Spinal cord (tissue), 10 donors: ENCODE data around the gene SOS2. TPM values are rescaled to one million over a fixed set of nuclear protein-coding genes. Genes with fewer than 3 reads are reported as not detected.

ENCODE experiments used
- DNase-seq, 6 donors: peaks; one replicate each; pipeline versions ENCODE4 v3.0.0 to v3.0.0-alpha.2; 2013 to 2015; ENCODE audit warnings: low spot score in 6 of 6, low read depth in 4 of 6
- H3K27ac ChIP-seq: one replicate; pipeline ENCODE4 v1.5.1; 2013; ENCODE audit warnings: low read depth, low read length, control low read depth
- H3K27me3 ChIP-seq: one replicate; pipeline ENCODE4 v1.6.1; 2013; ENCODE audit warnings: low read length; ENCODE audit not compliant: control insufficient read depth, insufficient read depth
- H3K36me3 ChIP-seq: one replicate; pipeline ENCODE4 v1.6.1; 2013; ENCODE audit warnings: low read length; ENCODE audit not compliant: control insufficient read depth, insufficient read depth
- H3K4me1 ChIP-seq: one replicate; pipeline ENCODE4 v1.6.1; 2013; ENCODE audit warnings: low read length; ENCODE audit not compliant: control insufficient read depth, insufficient read depth
- H3K4me3 ChIP-seq: one replicate; pipeline ENCODE4 v1.5.1; 2013; ENCODE audit warnings: low read depth, low read length, control low read depth
- H3K9me3 ChIP-seq: one replicate; pipeline ENCODE4 v1.6.1; 2013; ENCODE audit warnings: low read length; ENCODE audit not compliant: control insufficient read depth, insufficient read depth
- WGBS: methylation state at CpG from one replicate; pipeline ENCODE4 v1.1.5; 2013; ENCODE audit warnings: missing lambda C conversion rate; ENCODE audit not compliant: insufficient coverage; 5-methylcytosine and 5-hydroxymethylcytosine counted together
- polyA plus RNA-seq, 2 donors: library from polyadenylated mRNA; unstranded; fragments of 120-200 nt; gene quantifications; one replicate each; pipeline ENCODE4 v1.2.1, GENCODE V29; 2013; ENCODE audit not compliant: insufficient read length in 2 of 2
- total RNA-seq, 2 donors: library from RNA; depleted of rRNA in 1 of 2; stranded (reverse); fragments of 120-200 nt in 1 of 2; fragments of >200 nt in 1 of 2; gene quantifications; one replicate each; pipeline versions ENCODE4 v1.2.3 to v1.2.4, GENCODE V29; 2013 to 2014
- donor health status: healthy.

The SOS2 gene
- total and polyA plus RNA-seq, 4 donors = 29.6 to 60.2 (median 37.5) TPM

- no peaks in the 10 kb centered on the region for H3K4me1 ChIP-seq
- no CpG with 5 or more reads among the region's 2 CpGs for WGBS
- H3K27me3 ChIP-seq = no peaks in the 10 kb centered on the region
- no peak overlapping the region for H3K27ac ChIP-seq
- peaks cover 11% of the 10 kb centered on the region for H3K36me3 ChIP-seq
- DNase-seq = no peak
- no peaks in the 10 kb centered on the region for H3K9me3 ChIP-seq
- H3K4me3 ChIP-seq = no peak overlapping the region
Measured at GRCh38 chr14:50127802-50128201, 103.6 kb downstream of the SOS2 start.

GRCh38 chr14:50123062-50123461, 108.3 kb downstream of the SOS2 start:
- Histone ChIP-seq H3K4me3 (no peak overlapping the region), H3K4me1 (no peaks in the 10 kb centered on the region), H3K27ac (no peak overlapping the region), H3K9me3 (no peaks in the 10 kb centered on the region), H3K36me3 (peaks cover 7% of the 10 kb centered on the region), H3K27me3 (no peaks in the 10 kb centered on the region)
- WGBS = 50% methylated on average over 2 of the region's 3 CpGs
- DNase-seq = peak in 1 of 6 donors; percentile 34

- peaks cover 7% of the 10 kb centered on the region for H3K36me3 ChIP-seq
- no peaks in the 10 kb centered on the region for H3K27me3 ChIP-seq
- no peaks in the 10 kb centered on the region for H3K9me3 ChIP-seq
- H3K4me1 ChIP-seq = no peaks in the 10 kb centered on the region
- H3K4me3 ChIP-seq = no peak overlapping the region
- DNase-seq = no peak
- H3K27ac ChIP-seq = no peak overlapping the region
- WGBS = no CpG with 5 or more reads among the region's 6 CpGs
Measured at GRCh38 chr14:50122291-50122690, 109.1 kb downstream of the SOS2 start.

GRCh38 chr14:50121486-50121885, 109.9 kb downstream of the SOS2 start:
- Histone ChIP-seq H3K4me3 (no peak overlapping the region), H3K27ac (no peak overlapping the region), H3K9me3 (no peaks in the 10 kb centered on the region), H3K36me3 (peaks cover 7% of the 10 kb centered on the region), H3K4me1 (no peaks in the 10 kb centered on the region), H3K27me3 (no peaks in the 10 kb centered on the region)
- no peak for DNase-seq
- no CpG with 5 or more reads among the region's 5 CpGs for WGBS

GRCh38 chr14:50117456-50117855, 113.9 kb downstream of the SOS2 start:
- Histone ChIP-seq H3K9me3 (no peaks in the 10 kb centered on the region), H3K36me3 (peaks cover 16% of the 10 kb centered on the region), H3K27me3 (no peaks in the 10 kb centered on the region), H3K27ac (peak overlapping the region; percentile 97), H3K4me3 (no peak overlapping the region), H3K4me1 (peaks cover 3% of the 10 kb centered on the region)
- DNase-seq = peak in 1 of 6 donors; percentile 24
- no CpG with 5 or more reads among the region's 2 CpGs for WGBS

- Histone ChIP-seq H3K4me1 (peaks cover 3% of the 10 kb centered on the region), H3K36me3 (peaks cover 21% of the 10 kb centered on the region), H3K9me3 (no peaks in the 10 kb centered on the region), H3K27ac (peak overlapping the region; percentile 97), H3K4me3 (peak overlapping the region; percentile 84), H3K27me3 (no peaks in the 10 kb centered on the region)
- DNase-seq = no peak
- WGBS = no CpG with 5 or more reads among the region's 2 CpGs
Measured at GRCh38 chr14:50116966-50117365, 114.4 kb downstream of the SOS2 start.

- no peaks in the 10 kb centered on the region for H3K27me3 ChIP-seq
- H3K36me3 ChIP-seq = peaks cover 25% of the 10 kb centered on the region
- peak; percentile 82 to 98 (median 88) for DNase-seq
- no peaks in the 10 kb centered on the region for H3K9me3 ChIP-seq
- under 1% methylated on average over 60 of the region's 63 CpGs for WGBS
- H3K4me3 ChIP-seq = peak within 1 kb of the TSS; percentile 84
- peak within 1 kb of the TSS; percentile 97 for H3K27ac ChIP-seq
- peaks cover 3% of the 10 kb centered on the region for H3K4me1 ChIP-seq
Measured at GRCh38 chr14:50116181-50116956, 115.0 kb downstream of the SOS2 start, which contains the start of gene VCPKMT. Gene VCPKMT (minus strand): TSS chr14:50116572. CDS start chr14:50116552, 20 bp downstream.

GRCh38 chr14:50113381-50114035, 117.9 kb downstream of the SOS2 start:
- no peak overlapping the region for H3K27ac ChIP-seq
- H3K9me3 ChIP-seq = no peaks in the 10 kb centered on the region
- 100% methylated on average over 1 of the region's 4 CpGs for WGBS
- no peaks in the 10 kb centered on the region for H3K27me3 ChIP-seq
- no peak for DNase-seq
- peaks cover 26% of the 10 kb centered on the region for H3K36me3 ChIP-seq
- peaks cover 3% of the 10 kb centered on the region for H3K4me1 ChIP-seq
- no peak overlapping the region for H3K4me3 ChIP-seq

- WGBS = 92% methylated on average over 1 of the region's 4 CpGs
- peaks cover 3% of the 10 kb centered on the region for H3K4me1 ChIP-seq
Measured at GRCh38 chr14:50110323-50111037, 120.9 kb downstream of the SOS2 start.

More at GRCh38 chr14:50110323-50111037, 120.9 kb downstream of the SOS2 start:
- no peak for DNase-seq
- Histone ChIP-seq H3K4me3 (no peak overlapping the region), H3K27ac (no peak overlapping the region), H3K27me3 (no peaks in the 10 kb centered on the region), H3K36me3 (peaks cover 30% of the 10 kb centered on the region), H3K9me3 (no peaks in the 10 kb centered on the region)
